Common myeloid progenitor, CD34-positive (primary cell): ENCODE data around the gene GRIP1.
A peak's percentile ranks its signal among the peaks of the same experiment; 100 is the strongest.

Experiments used
- CTCF ChIA-PET: fragments of 350-600 bp; sonication (Branson Sonifier 250); formaldehyde crosslinking; loops from one replicate; lab custom pipeline; 2021; ENCODE audit warnings: antibody characterized with exemption; lab: Charles Lee
- POLR2A ChIA-PET: fragments of 350-600 bp; sonication (Branson Sonifier 250); formaldehyde crosslinking; loops from one replicate; lab custom pipeline; 2021; ENCODE audit warnings: antibody characterized with exemption; lab: Charles Lee
- DNase-seq, 3 donors: peaks; one replicate each; pipeline versions ENCODE4 v3.0.0 to v3.0.0-alpha.2; 2013
- H3K27ac ChIP-seq, 2 experiments: 1 replicate in 1 of 2; 2 replicates in 1 of 2; pipeline ENCODE4 v1.7.0; 2013; ENCODE audit warnings: inconsistent platforms in 2 of 2, low read length in 2 of 2, mild to moderate bottlenecking in 2 of 2, low read depth in 1 of 2, moderate library complexity in 1 of 2; ENCODE audit not compliant: severe bottlenecking in 2 of 2, insufficient read depth in 1 of 2, poor library complexity in 1 of 2
- H3K27me3 ChIP-seq, 5 experiments: replicated peaks in 2 of 5; 1 replicate in 3 of 5; 2 replicates in 2 of 5; pipeline versions ENCODE4 v1.6.1 to v1.7.0; 2013; ENCODE audit warnings: low read length in 4 of 5, mild to moderate bottlenecking in 2 of 5, moderate library complexity in 2 of 5, inconsistent platforms in 1 of 5; ENCODE audit not compliant: insufficient read depth in 5 of 5, control insufficient read depth in 4 of 5
- H3K36me3 ChIP-seq, 4 experiments: 1 replicate in 2 of 4; 2 replicates in 2 of 4; pipeline versions ENCODE4 v1.6.1 to v1.7.0; 2013; ENCODE audit warnings: low read length in 3 of 4, control low read depth in 1 of 4, mild to moderate bottlenecking in 1 of 4; ENCODE audit not compliant: control insufficient read depth in 4 of 4, insufficient read depth in 4 of 4
- H3K4me1 ChIP-seq, 4 experiments: 1 replicate in 3 of 4; 2 replicates in 1 of 4; pipeline versions ENCODE4 v1.6.1 to v1.7.1; 2013; ENCODE audit warnings: low read length in 3 of 4, mild to moderate bottlenecking in 3 of 4, control low read depth in 1 of 4, inconsistent platforms in 1 of 4, moderate library complexity in 1 of 4; ENCODE audit not compliant: control insufficient read depth in 4 of 4, insufficient read depth in 4 of 4; ENCODE audit errors: control extremely low read depth in 1 of 4
- H3K4me3 ChIP-seq, 7 experiments: 1 replicate in 4 of 7; 2 replicates in 3 of 7; pipeline versions ENCODE4 v1.5.1 to v1.7.0; 2013; ENCODE audit warnings: mild to moderate bottlenecking in 7 of 7, low read length in 6 of 7, moderate library complexity in 6 of 7, inconsistent platforms in 2 of 7, low read depth in 2 of 7, control low read depth in 1 of 7; ENCODE audit not compliant: insufficient read depth in 4 of 7, control insufficient read depth in 1 of 7; ENCODE audit errors: extremely low read depth in 1 of 7
- H3K9me3 ChIP-seq, 5 experiments: 1 replicate in 4 of 5; 2 replicates in 1 of 5; pipeline versions ENCODE4 v1.6.1 to v1.7.1; 2013; ENCODE audit warnings: low read length in 4 of 5, mild to moderate bottlenecking in 2 of 5, inconsistent platforms in 1 of 5, low read depth in 1 of 5, moderate library complexity in 1 of 5; ENCODE audit not compliant: control insufficient read depth in 4 of 5, insufficient read depth in 2 of 5; ENCODE audit errors: control extremely low read depth in 1 of 5
- WGBS: methylation state at CpG from one replicate; pipeline ENCODE4 v1.1.5; 2013; ENCODE audit not compliant: insufficient coverage; 5-methylcytosine and 5-hydroxymethylcytosine counted together

The GRIP1 gene

GRCh38 chr12:66345956-66346355 lies 332.9 kb downstream of the GRIP1 start:
- POLR2A ChIA-PET, result no interaction called here
- no peak overlapping the region for H3K4me3 ChIP-seq
- no peaks in the 10 kb centered on the region for H3K4me1 ChIP-seq
- CTCF ChIA-PET, result no interaction called here
- H3K9me3 ChIP-seq, result peaks cover 1 to 33% (median 11%) of the 10 kb centered on the region in 5 experiments
- 100% methylated on average over 2 of the region's 2 CpGs for WGBS
- H3K27me3 ChIP-seq, result no peaks in the 10 kb centered on the region
- peaks cover 7 to 50% (median 16%) of the 10 kb centered on the region in 4 experiments for H3K36me3 ChIP-seq
- DNase-seq, result peak; percentile 17 to 68 (median 31)
- H3K27ac ChIP-seq, result no peak overlapping the region

- Histone ChIP-seq H3K4me1 (no peaks in the 10 kb centered on the region), H3K9me3 (peaks cover 1 to 40% (median 16%) of the 10 kb centered on the region in 5 experiments), H3K27ac (no peak overlapping the region), H3K36me3 (peaks cover 9 to 57% (median 20%) of the 10 kb centered on the region in 4 experiments), H3K4me3 (no peak overlapping the region), H3K27me3 (no peaks in the 10 kb centered on the region)
- POLR2A ChIA-PET, result no interaction called here
- no CpG with 5 or more reads among the region's 3 CpGs for WGBS
- CTCF ChIA-PET, result no interaction called here
- DNase-seq, result peak in 1 of 3 donors; percentile 5
These were observed 333.7 kb downstream of the GRIP1 start for GRCh38 chr12:66345212-66345611.

GRCh38 chr12:66341126-66341525 lies 337.8 kb downstream of the GRIP1 start:
- Histone ChIP-seq H3K36me3 (peaks cover 21 to 87% (median 37%) of the 10 kb centered on the region in 4 experiments), H3K27me3 (no peaks in the 10 kb centered on the region), H3K9me3 (peaks cover 1 to 48% (median 18%) of the 10 kb centered on the region in 5 experiments), H3K27ac (no peak overlapping the region), H3K4me1 (no peaks in the 10 kb centered on the region), H3K4me3 (no peak overlapping the region)
- WGBS, result 90% methylated on average over 4 of the region's 4 CpGs
- peak in 1 of 3 donors; percentile 11 for DNase-seq
- ChIA-PET POLR2A (no interaction called here), CTCF (no interaction called here)

GRCh38 chr12:66340131-66340530 lies 338.7 kb downstream of the GRIP1 start:
- H3K9me3 ChIP-seq, result peaks cover 1 to 47% (median 18%) of the 10 kb centered on the region in 5 experiments
- CTCF ChIA-PET, result no interaction called here
- H3K36me3 ChIP-seq, result peaks cover 21 to 83% (median 36%) of the 10 kb centered on the region in 4 experiments
- H3K27me3 ChIP-seq, result no peaks in the 10 kb centered on the region
- no peak overlapping the region for H3K27ac ChIP-seq
- no peaks in the 10 kb centered on the region for H3K4me1 ChIP-seq
- no peak for DNase-seq
- POLR2A ChIA-PET, result no interaction called here
- WGBS, result no CpG with 5 or more reads among the region's 2 CpGs
- no peak overlapping the region for H3K4me3 ChIP-seq

GRCh38 chr12:66337381-66338010 lies 341.4 kb downstream of the GRIP1 start:
- POLR2A ChIA-PET, result no interaction called here
- peaks cover 21 to 68% (median 34%) of the 10 kb centered on the region in 4 experiments for H3K36me3 ChIP-seq

GRCh38 chr12:66335746-66336145 lies 343.1 kb downstream of the GRIP1 start:
- POLR2A ChIA-PET, result no interaction called here

More at GRCh38 chr12:66337381-66338010, 341.4 kb downstream of the GRIP1 start:
- CTCF ChIA-PET, result no interaction called here
- Histone ChIP-seq H3K27ac (no peak overlapping the region), H3K4me3 (no peak overlapping the region), H3K4me1 (no peaks in the 10 kb centered on the region), H3K27me3 (no peaks in the 10 kb centered on the region), H3K9me3 (peaks cover 1 to 29% (median 16%) of the 10 kb centered on the region in 5 experiments)
- DNase-seq, result peak in 1 of 3 donors; percentile 2
- 100% methylated on average over 1 of the region's 2 CpGs for WGBS

GRCh38 chr12:66331814-66332213 lies 347.1 kb downstream of the GRIP1 start:
- WGBS, result no CpG with 5 or more reads among the region's 1 CpG
- DNase-seq, result no peak
- ChIA-PET CTCF (no interaction called here), POLR2A (no interaction called here)
- Histone ChIP-seq H3K4me1 (no peaks in the 10 kb centered on the region), H3K27ac (peak overlapping the region in 1 of 2 experiments; percentile 9), H3K9me3 (no peaks in the 10 kb centered on the region), H3K27me3 (no peaks in the 10 kb centered on the region), H3K36me3 (peaks cover 12 to 40% (median 18%) of the 10 kb centered on the region in 4 experiments), H3K4me3 (no peak overlapping the region)

More at GRCh38 chr12:66335746-66336145, 343.1 kb downstream of the GRIP1 start:
- no peak for DNase-seq
- no peaks in the 10 kb centered on the region for H3K4me1 ChIP-seq
- WGBS, result no CpG with 5 or more reads among the region's 2 CpGs
- H3K27me3 ChIP-seq, result no peaks in the 10 kb centered on the region
- peaks cover 22 to 69% (median 35%) of the 10 kb centered on the region in 4 experiments for H3K36me3 ChIP-seq
- no peak overlapping the region for H3K27ac ChIP-seq
- CTCF ChIA-PET, result no interaction called here
- peaks cover 0 to 14% (median 6%) of the 10 kb centered on the region in 5 experiments for H3K9me3 ChIP-seq
- no peak overlapping the region for H3K4me3 ChIP-seq
